ENCODE measurements around the gene CD300LG.

The CD300LG gene

DNA sequence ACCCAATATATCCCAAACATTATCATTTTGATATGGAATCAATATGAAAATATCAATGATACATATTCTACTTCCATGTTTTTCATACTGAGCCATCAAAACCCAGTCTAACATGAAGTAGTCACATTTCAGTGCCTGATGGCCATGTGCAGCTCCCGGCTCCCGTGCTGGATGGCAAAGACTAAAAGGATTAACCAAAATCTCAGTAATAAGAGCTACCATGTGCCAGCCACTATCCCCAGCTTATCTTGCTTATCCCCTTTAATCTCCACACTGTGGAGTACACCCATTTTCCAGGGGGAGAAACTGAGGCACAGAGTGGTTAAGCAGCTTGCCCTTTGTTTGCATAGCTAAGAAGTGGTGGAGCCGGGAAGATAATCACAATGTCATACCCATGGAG, 9.2 kb downstream of the CD300LG start:
- TF ChIP-seq, protein P1, sequence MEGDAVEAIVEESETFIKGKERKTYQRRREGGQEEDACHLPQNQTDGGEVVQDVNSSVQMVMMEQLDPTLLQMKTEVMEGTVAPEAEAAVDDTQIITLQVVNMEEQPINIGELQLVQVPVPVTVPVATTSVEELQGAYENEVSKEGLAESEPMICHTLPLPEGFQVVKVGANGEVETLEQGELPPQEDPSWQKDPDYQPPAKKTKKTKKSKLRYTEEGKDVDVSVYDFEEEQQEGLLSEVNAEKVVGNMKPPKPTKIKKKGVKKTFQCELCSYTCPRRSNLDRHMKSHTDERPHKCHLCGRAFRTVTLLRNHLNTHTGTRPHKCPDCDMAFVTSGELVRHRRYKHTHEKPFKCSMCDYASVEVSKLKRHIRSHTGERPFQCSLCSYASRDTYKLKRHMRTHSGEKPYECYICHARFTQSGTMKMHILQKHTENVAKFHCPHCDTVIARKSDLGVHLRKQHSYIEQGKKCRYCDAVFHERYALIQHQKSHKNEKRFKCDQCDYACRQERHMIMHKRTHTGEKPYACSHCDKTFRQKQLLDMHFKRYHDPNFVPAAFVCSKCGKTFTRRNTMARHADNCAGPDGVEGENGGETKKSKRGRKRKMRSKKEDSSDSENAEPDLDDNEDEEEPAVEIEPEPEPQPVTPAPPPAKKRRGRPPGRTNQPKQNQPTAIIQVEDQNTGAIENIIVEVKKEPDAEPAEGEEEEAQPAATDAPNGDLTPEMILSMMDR (IDR thresholded peaks at IDR 0.05; ENCODE audit: insufficient read depth, low read length, poor library complexity, severe bottlenecking) = no peak
- TF ChIP-seq EZH2phosphoT487 (conservative IDR thresholded peaks at IDR 0.05; ENCODE audit: low read length) = no peak
- no peak overlapping the region for H3K4me3 ChIP-seq (ENCODE audit: insufficient read depth, low read length, poor library complexity, severe bottlenecking)
- no peaks in the 10 kb centered on the region for H3K36me3 ChIP-seq (ENCODE audit: low read length)
- H3K4me2 ChIP-seq (ENCODE audit: low read depth, low read length, poor library complexity, severe bottlenecking) = no peak overlapping the region
- H3F3A ChIP-seq (ENCODE audit: insufficient read depth) = no peaks in the 10 kb centered on the region
- H3K9me2 ChIP-seq (replicated peaks; ENCODE audit: insufficient read depth, low read length) = no peaks in the 10 kb centered on the region
- no peak overlapping the region for H2AFZ ChIP-seq (ENCODE audit: low read depth, low read length, severe bottlenecking)
- no peak overlapping the region for H3K27ac ChIP-seq (ENCODE audit: low read depth, low read length)
- no peaks in the 10 kb centered on the region for H4K20me1 ChIP-seq (ENCODE audit: low read depth, low read length)
- no peak overlapping the region for H3K9ac ChIP-seq (ENCODE audit: low read length)
- H3K79me2 ChIP-seq (ENCODE audit: insufficient read depth, low read length) = no peaks in the 10 kb centered on the region
- no peaks in the 10 kb centered on the region for H3K9me3 ChIP-seq (ENCODE audit: insufficient read depth, low read length)
- H3K27me3 ChIP-seq (ENCODE audit: low read length) = peaks cover 2% of the 10 kb centered on the region; the same call in 1 of the 2 replicates

DNA sequence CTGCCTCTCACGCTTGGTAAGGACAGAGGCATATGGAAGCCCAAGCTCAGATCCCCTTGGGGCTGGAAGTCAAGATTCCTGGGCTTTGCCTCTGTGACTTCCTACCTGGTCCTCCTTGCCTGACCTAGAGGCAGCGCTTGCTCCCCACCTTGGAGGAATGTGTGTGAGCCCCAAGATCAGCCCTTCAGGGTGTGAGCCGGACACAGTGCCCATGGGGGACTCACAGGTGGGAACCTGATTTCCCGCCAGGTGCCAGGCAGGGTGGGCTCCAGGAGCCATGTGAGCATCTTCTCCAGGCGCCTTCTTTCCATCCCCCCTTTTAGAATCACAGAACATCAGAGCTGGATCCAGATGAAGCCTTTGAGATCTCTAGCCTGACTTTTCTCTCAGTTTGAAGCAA, 10.2 kb downstream of the CD300LG start:
- Histone ChIP-seq H4K20me1 (ENCODE audit: low read depth, low read length) (no peaks in the 10 kb centered on the region), H3K79me2 (ENCODE audit: insufficient read depth, low read length) (no peaks in the 10 kb centered on the region), H3K27ac (ENCODE audit: low read depth, low read length) (no peak overlapping the region), H3F3A (ENCODE audit: insufficient read depth) (no peaks in the 10 kb centered on the region), H3K4me3 (ENCODE audit: insufficient read depth, low read length, poor library complexity, severe bottlenecking) (no peak overlapping the region), H3K4me2 (ENCODE audit: low read depth, low read length, poor library complexity, severe bottlenecking) (no peak overlapping the region), H3K9me2 (replicated peaks; ENCODE audit: insufficient read depth, low read length) (no peaks in the 10 kb centered on the region), H2AFZ (ENCODE audit: low read depth, low read length, severe bottlenecking) (no peak overlapping the region), H3K9me3 (ENCODE audit: insufficient read depth, low read length) (no peaks in the 10 kb centered on the region), H3K9ac (ENCODE audit: low read length) (no peak overlapping the region), H3K27me3 (ENCODE audit: low read length) (no peaks in the 10 kb centered on the region), H3K36me3 (ENCODE audit: low read length) (no peaks in the 10 kb centered on the region)
- TF ChIP-seq, protein P1 (IDR thresholded peaks at IDR 0.05; ENCODE audit: insufficient read depth, low read length, poor library complexity, severe bottlenecking) = no peak
- TF ChIP-seq EZH2phosphoT487 (conservative IDR thresholded peaks at IDR 0.05; ENCODE audit: low read length) = no peak

DNA sequence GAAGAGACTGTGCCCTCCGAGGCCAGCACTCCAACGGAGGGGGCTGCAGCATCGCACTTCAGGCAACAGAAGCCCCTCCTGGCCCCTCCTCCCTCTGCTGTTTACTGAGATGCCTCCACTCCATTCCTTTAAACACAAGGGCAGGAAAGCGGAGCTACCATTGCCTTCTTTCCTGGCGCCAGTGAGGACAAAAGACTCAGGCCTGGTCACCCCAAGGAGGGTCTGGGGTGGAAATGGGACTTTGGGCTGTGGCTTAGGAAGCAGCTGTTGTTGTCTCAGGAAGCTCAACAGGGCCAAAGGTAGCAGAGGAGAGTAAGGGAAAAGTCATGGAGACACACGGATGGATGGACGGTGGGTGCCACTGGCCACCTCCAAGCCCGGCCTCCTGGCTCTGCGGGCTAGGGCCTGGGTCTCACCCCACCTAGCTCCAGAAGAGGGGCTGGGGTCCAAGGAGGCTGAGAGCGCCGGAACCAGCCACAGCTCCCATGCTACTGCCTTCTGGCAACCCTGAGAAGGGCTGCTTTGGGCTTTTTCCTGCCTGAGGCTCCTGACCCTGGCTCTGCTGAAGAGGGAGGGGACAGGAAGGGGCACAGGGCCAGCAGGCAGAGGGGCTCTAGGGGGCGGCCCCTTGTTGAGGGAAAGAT, 11.1 kb downstream of the CD300LG start:
- no peak overlapping the region for H3K4me3 ChIP-seq (ENCODE audit: insufficient read depth, low read length, poor library complexity, severe bottlenecking)
- no peaks in the 10 kb centered on the region for H3K36me3 ChIP-seq (ENCODE audit: low read length)
- no peaks in the 10 kb centered on the region for H3K27me3 ChIP-seq (ENCODE audit: low read length)
- no peaks in the 10 kb centered on the region for H3K9me3 ChIP-seq (ENCODE audit: insufficient read depth, low read length)
- no peak overlapping the region for H3K27ac ChIP-seq (ENCODE audit: low read depth, low read length)
- H3K4me2 ChIP-seq (ENCODE audit: low read depth, low read length, poor library complexity, severe bottlenecking) = no peak overlapping the region
- no peak overlapping the region for H2AFZ ChIP-seq (ENCODE audit: low read depth, low read length, severe bottlenecking)
- H4K20me1 ChIP-seq (ENCODE audit: low read depth, low read length) = no peaks in the 10 kb centered on the region
- no peak for TF ChIP-seq EZH2phosphoT487 (conservative IDR thresholded peaks at IDR 0.05; ENCODE audit: low read length)
- TF ChIP-seq, protein P1 (IDR thresholded peaks at IDR 0.05; ENCODE audit: insufficient read depth, low read length, poor library complexity, severe bottlenecking) = no peak
- no peak overlapping the region for H3K9ac ChIP-seq (ENCODE audit: low read length)
- no peaks in the 10 kb centered on the region for H3F3A ChIP-seq (ENCODE audit: insufficient read depth)
- H3K79me2 ChIP-seq (ENCODE audit: insufficient read depth, low read length) = no peaks in the 10 kb centered on the region
- H3K9me2 ChIP-seq (replicated peaks; ENCODE audit: insufficient read depth, low read length) = no peaks in the 10 kb centered on the region
